Fibroblast of lung (primary cell): Measurements from ENCODE around the gene CCDC38. TPM values are rescaled to one million over a fixed set of nuclear protein-coding genes. Genes with fewer than 3 reads are reported as not detected.

Experiments used
- DNase-seq, 2 donors: peaks; one replicate each; pipeline versions ENCODE4 v3.0.0 to v3.0.0-alpha.2; 2010; ENCODE audit warnings: low read depth in 2 of 2
- H2AFZ ChIP-seq: 2 replicates; pipeline ENCODE4 v1.5.1; 2012; ENCODE audit warnings: low read length, control low read depth, inconsistent platforms
- H3K27ac ChIP-seq: 2 replicates; pipeline ENCODE4 v1.5.1; 2011; ENCODE audit warnings: low read length, control low read depth; ENCODE audit not compliant: insufficient read depth
- H3K27me3 ChIP-seq: 2 replicates; pipeline ENCODE4 v1.5.1; 2011; ENCODE audit warnings: mild to moderate bottlenecking, low read length; ENCODE audit not compliant: control insufficient read depth, insufficient read depth
- H3K36me3 ChIP-seq: 2 replicates; pipeline ENCODE4 v1.5.1; 2011; ENCODE audit warnings: low read length; ENCODE audit not compliant: control insufficient read depth, insufficient read depth
- H3K4me1 ChIP-seq: 2 replicates; pipeline ENCODE4 v1.5.1; 2011; ENCODE audit warnings: low read length; ENCODE audit not compliant: control insufficient read depth, insufficient read depth; ENCODE audit errors: extremely low read depth
- H3K4me2 ChIP-seq: 2 replicates; pipeline ENCODE4 v1.5.1; 2011; ENCODE audit warnings: low read length, control low read depth; ENCODE audit not compliant: insufficient read depth; ENCODE audit errors: extremely low read depth
- H3K4me3 ChIP-seq, 4 experiments: fragments of 200-600 bp in 1 of 4; sonication (generic) in 1 of 4; replicated peaks in 1 of 4; 2 replicates each; pipeline ENCODE4 v1.5.1; 2011 to 2016; ENCODE audit warnings: low read length in 4 of 4, low read depth in 3 of 4, mild to moderate bottlenecking in 3 of 4, control low read depth in 2 of 4, inconsistent platforms in 1 of 4, mixed read lengths in 1 of 4; ENCODE audit not compliant: insufficient read depth in 1 of 4; ENCODE audit errors: control extremely low read depth in 1 of 4
- H3K79me2 ChIP-seq: 2 replicates; pipeline ENCODE4 v1.5.1; 2012; ENCODE audit warnings: mild to moderate bottlenecking, low read length, inconsistent platforms; ENCODE audit not compliant: control insufficient read depth, insufficient read depth
- H3K9ac ChIP-seq: 2 replicates; pipeline ENCODE4 v1.5.1; 2011; ENCODE audit warnings: mild to moderate bottlenecking, low read length, control low read depth; ENCODE audit not compliant: insufficient read depth
- H3K9me3 ChIP-seq: 2 replicates; pipeline ENCODE4 v1.5.1; 2012; ENCODE audit warnings: low read depth, low read length; ENCODE audit not compliant: control insufficient read depth, insufficient read depth
- H4K20me1 ChIP-seq: 2 replicates; pipeline ENCODE4 v1.5.1; 2011; ENCODE audit warnings: low read length; ENCODE audit not compliant: control insufficient read depth, insufficient read depth; ENCODE audit errors: extremely low read depth
- CTCF ChIP-seq, 2 donors: IDR thresholded peaks in 1 of 2; conservative IDR thresholded peaks in 1 of 2; 1 replicate in 1 of 2; 2 replicates in 1 of 2; pipeline ENCODE4 v1.5.1; 2011 to 2012; ENCODE audit warnings: low read length in 2 of 2, control low read depth in 1 of 2, inconsistent platforms in 1 of 2, low read depth in 1 of 2, mild to moderate bottlenecking in 1 of 2
- EZH2 ChIP-seq: IDR thresholded peaks from 2 replicates; pipeline ENCODE4 v1.5.1; 2012; ENCODE audit warnings: low read length, control low read depth, mild to moderate bottlenecking; ENCODE audit errors: missing control alignments
- polyA plus RNA-seq, 2 donors: library from polyadenylated mRNA; depleted of rRNA in 1 of 2; stranded (reverse) in 1 of 2; unstranded in 1 of 2; fragments of >200 nt; gene quantifications; 2 replicates each; pipeline ENCODE4 v1.2.1, GENCODE V29; 2011 to 2012; ENCODE audit warnings: missing spikeins in 1 of 2
- total RNA-seq: library from RNA; depleted of rRNA; stranded (reverse); fragments of >200 nt; gene quantifications from 2 replicates; pipeline ENCODE4 v1.2.1, GENCODE V29; 2014

The CCDC38 gene
- total and polyA plus RNA-seq, 2 donors (not counting 1 experiment from before 2014, with no cell fraction given), result 0.05 TPM; not detected in 1

- Histone ChIP-seq H3K9ac (no peak overlapping the region), H3K27me3 (peaks cover 6% of the 10 kb centered on the region), H4K20me1 (no peaks in the 10 kb centered on the region), H3K4me3 (no peak overlapping the region), H2AFZ (no peak overlapping the region), H3K9me3 (no peaks in the 10 kb centered on the region), H3K27ac (no peak overlapping the region), H3K79me2 (no peaks in the 10 kb centered on the region), H3K36me3 (no peaks in the 10 kb centered on the region), H3K4me2 (no peak overlapping the region), H3K4me1 (no peaks in the 10 kb centered on the region)
- DNase-seq, result no peak
- no peak for TF ChIP-seq CTCF (conservative IDR thresholded peaks at IDR 0.05 in 1 of 2, IDR thresholded peaks at IDR 0.05 in 1 of 2; ENCODE audit: low read depth in 1 of 2, low read length in 2 of 2)
- no peak for TF ChIP-seq EZH2
These were observed 13.2 kb upstream of the CCDC38 start for GRCh38 chr12:95955549-95956159.

GRCh38 chr12:95953000-95953399, 10.6 kb upstream of the CCDC38 start:
- no peaks in the 10 kb centered on the region for H3K79me2 ChIP-seq
- no peaks in the 10 kb centered on the region for H3K9me3 ChIP-seq
- no peak overlapping the region for H3K4me2 ChIP-seq
- no peak for TF ChIP-seq CTCF (conservative IDR thresholded peaks at IDR 0.05 in 1 of 2, IDR thresholded peaks at IDR 0.05 in 1 of 2; ENCODE audit: low read depth in 1 of 2, low read length in 2 of 2)
- no peak for TF ChIP-seq EZH2
- no peak for DNase-seq
- no peak overlapping the region for H3K4me3 ChIP-seq
- no peaks in the 10 kb centered on the region for H4K20me1 ChIP-seq
- no peaks in the 10 kb centered on the region for H3K36me3 ChIP-seq
- peaks cover 13% of the 10 kb centered on the region for H3K27me3 ChIP-seq
- no peak overlapping the region for H3K27ac ChIP-seq
- no peak overlapping the region for H3K9ac ChIP-seq
- H2AFZ ChIP-seq, result no peak overlapping the region
- H3K4me1 ChIP-seq, result no peaks in the 10 kb centered on the region

- no peak overlapping the region for H3K9ac ChIP-seq
- H3K4me2 ChIP-seq, result no peak overlapping the region
These were observed 9.1 kb upstream of the CCDC38 start for GRCh38 chr12:95951515-95951914.

More at GRCh38 chr12:95951515-95951914, 9.1 kb upstream of the CCDC38 start:
- Histone ChIP-seq H3K27ac (no peak overlapping the region), H3K4me3 (no peak overlapping the region), H3K36me3 (no peaks in the 10 kb centered on the region), H3K27me3 (peaks cover 13% of the 10 kb centered on the region), H3K79me2 (no peaks in the 10 kb centered on the region), H3K4me1 (no peaks in the 10 kb centered on the region), H3K9me3 (no peaks in the 10 kb centered on the region), H4K20me1 (no peaks in the 10 kb centered on the region), H2AFZ (no peak overlapping the region)
- DNase-seq, result no peak
- no peak for TF ChIP-seq EZH2
- no peak for TF ChIP-seq CTCF (conservative IDR thresholded peaks at IDR 0.05 in 1 of 2, IDR thresholded peaks at IDR 0.05 in 1 of 2; ENCODE audit: low read depth in 1 of 2, low read length in 2 of 2)
